Measurements from ENCODE around the gene FUT6.

- no peak for TF ChIP-seq POLR2A (IDR thresholded peaks at IDR 0.05; ENCODE audit: low read length)
- no peak for TF ChIP-seq GATA1 (IDR thresholded peaks at IDR 0.05; ENCODE audit: low read depth, low read length)
Observed at GRCh38 chr19:5882421-5882968, 43.0 kb upstream of the FUT6 start.
